Loucy (cell line): Measurements from ENCODE around the gene FAM53A.

Source experiments
- H2AFZ ChIP-seq: fragments of 200-600 bp; sonication (generic); 2 replicates; pipeline ENCODE4 v1.6.0; 2016; ENCODE audit warnings: antibody characterized with exemption, mild to moderate bottlenecking, low read length, moderate library complexity
- H3F3A ChIP-seq: fragments of 200-600 bp; 2 replicates; pipeline ENCODE4 v1.6.0; 2016; ENCODE audit warnings: antibody characterized with exemption, low read depth, mild to moderate bottlenecking
- H3K27me3 ChIP-seq: fragments of 200-600 bp; sonication (generic); 2 replicates; pipeline ENCODE4 v1.6.1; 2014; ENCODE audit warnings: low read length, mild to moderate bottlenecking; ENCODE audit not compliant: insufficient read depth, poor library complexity, severe bottlenecking
- H3K36me3 ChIP-seq: fragments of 200-600 bp; sonication (generic); 2 replicates; pipeline ENCODE4 v1.6.1; 2016; ENCODE audit warnings: low read length; ENCODE audit not compliant: insufficient read depth
- H3K4me1 ChIP-seq: fragments of 200-600 bp; sonication (generic); 2 replicates; pipeline ENCODE4 v1.5.1; 2014; ENCODE audit warnings: low read length, mild to moderate bottlenecking; ENCODE audit not compliant: insufficient read depth, poor library complexity, severe bottlenecking
- H3K4me2 ChIP-seq: fragments of 200-600 bp; sonication (generic); 2 replicates; pipeline ENCODE4 v1.6.0; 2014; ENCODE audit warnings: antibody characterized with exemption, low read length, low read depth, mild to moderate bottlenecking; ENCODE audit not compliant: poor library complexity, severe bottlenecking
- H3K4me3 ChIP-seq: fragments of 200-600 bp; sonication (generic); 2 replicates; pipeline ENCODE4 v1.5.1; 2014; ENCODE audit warnings: low read length, mild to moderate bottlenecking, mixed read lengths; ENCODE audit not compliant: poor library complexity, severe bottlenecking
- H3K79me2 ChIP-seq: fragments of 200-600 bp; sonication (generic); 2 replicates; pipeline ENCODE4 v1.6.1; 2014; ENCODE audit warnings: low read length; ENCODE audit not compliant: insufficient read depth
- H3K9ac ChIP-seq: fragments of 200-600 bp; sonication (generic); 2 replicates; pipeline ENCODE4 v1.6.0; 2014; ENCODE audit warnings: mild to moderate bottlenecking, low read depth, low read length, moderate library complexity; ENCODE audit not compliant: poor library complexity, severe bottlenecking
- H3K9me2 ChIP-seq: fragments of 200-600 bp; sonication (generic); replicated peaks from 2 replicates; pipeline ENCODE4 v1.6.1; 2016; ENCODE audit warnings: low read depth, low read length, mixed read lengths
- H3K9me3 ChIP-seq: fragments of 200-600 bp; sonication (generic); 2 replicates; pipeline ENCODE4 v1.6.1; 2014; ENCODE audit warnings: mild to moderate bottlenecking, antibody characterized with exemption, low read length, low read depth; ENCODE audit not compliant: insufficient read depth
- H4K20me1 ChIP-seq: fragments of 200-600 bp; sonication (generic); 2 replicates; pipeline ENCODE4 v1.6.0; 2014; ENCODE audit warnings: antibody characterized with exemption, low read length, mild to moderate bottlenecking; ENCODE audit not compliant: insufficient read depth, poor library complexity, severe bottlenecking
- EZH2phosphoT487 ChIP-seq: fragments of 200-600 bp; IDR thresholded peaks from 2 replicates; pipeline ENCODE4 v1.6.1; 2018; ENCODE audit warnings: antibody characterized with exemption, mild to moderate bottlenecking, moderate library complexity, borderline replicate concordance
- TF ChIP-seq, protein P1 (sequence below): fragments of 200-600 bp; sonication (generic); conservative IDR thresholded peaks from 2 replicates; pipeline ENCODE4 v1.5.1; 2014; ENCODE audit warnings: mild to moderate bottlenecking, antibody characterized with exemption, low read length

FAM53A gene

DNA sequence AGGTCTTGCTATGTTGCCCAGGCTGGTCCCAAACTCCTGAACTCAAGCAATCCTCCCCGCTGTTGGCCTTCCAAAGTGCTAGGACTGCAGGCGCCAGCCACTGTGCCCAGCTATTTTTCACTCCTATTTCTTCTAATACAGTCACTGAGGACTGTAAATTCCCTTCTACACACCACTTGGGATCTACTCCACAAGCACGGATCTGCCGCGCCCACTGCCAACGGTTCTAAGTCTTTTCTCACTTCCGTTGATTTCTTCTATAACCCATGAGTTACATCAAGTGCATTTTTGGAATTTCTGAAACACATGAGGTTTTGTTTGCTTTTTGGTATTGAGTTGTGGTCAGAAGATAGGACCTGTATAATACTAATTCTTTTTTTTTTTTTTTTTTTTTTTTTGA is 48.6 kb downstream of the FAM53A start:
- Histone ChIP-seq H3K4me2 (no peak overlapping the region), H3K4me3 (no peak overlapping the region), H3K9me3 (no peaks in the 10 kb centered on the region), H3K9ac (no peak overlapping the region), H3K36me3 (no peaks in the 10 kb centered on the region), H2AFZ (no peak overlapping the region), H3K4me1 (no peaks in the 10 kb centered on the region), H4K20me1 (no peaks in the 10 kb centered on the region), H3K79me2 (no peaks in the 10 kb centered on the region), H3K27me3 (no peaks in the 10 kb centered on the region), H3F3A (no peaks in the 10 kb centered on the region), H3K9me2 (no peaks in the 10 kb centered on the region)
- TF ChIP-seq EZH2phosphoT487, result no peak
- TF ChIP-seq, protein P1, sequence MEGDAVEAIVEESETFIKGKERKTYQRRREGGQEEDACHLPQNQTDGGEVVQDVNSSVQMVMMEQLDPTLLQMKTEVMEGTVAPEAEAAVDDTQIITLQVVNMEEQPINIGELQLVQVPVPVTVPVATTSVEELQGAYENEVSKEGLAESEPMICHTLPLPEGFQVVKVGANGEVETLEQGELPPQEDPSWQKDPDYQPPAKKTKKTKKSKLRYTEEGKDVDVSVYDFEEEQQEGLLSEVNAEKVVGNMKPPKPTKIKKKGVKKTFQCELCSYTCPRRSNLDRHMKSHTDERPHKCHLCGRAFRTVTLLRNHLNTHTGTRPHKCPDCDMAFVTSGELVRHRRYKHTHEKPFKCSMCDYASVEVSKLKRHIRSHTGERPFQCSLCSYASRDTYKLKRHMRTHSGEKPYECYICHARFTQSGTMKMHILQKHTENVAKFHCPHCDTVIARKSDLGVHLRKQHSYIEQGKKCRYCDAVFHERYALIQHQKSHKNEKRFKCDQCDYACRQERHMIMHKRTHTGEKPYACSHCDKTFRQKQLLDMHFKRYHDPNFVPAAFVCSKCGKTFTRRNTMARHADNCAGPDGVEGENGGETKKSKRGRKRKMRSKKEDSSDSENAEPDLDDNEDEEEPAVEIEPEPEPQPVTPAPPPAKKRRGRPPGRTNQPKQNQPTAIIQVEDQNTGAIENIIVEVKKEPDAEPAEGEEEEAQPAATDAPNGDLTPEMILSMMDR, result no peak

- Histone ChIP-seq H3K9ac (no peak overlapping the region), H3K27me3 (no peaks in the 10 kb centered on the region), H3K36me3 (no peaks in the 10 kb centered on the region), H3F3A (no peaks in the 10 kb centered on the region), H3K79me2 (no peaks in the 10 kb centered on the region), H3K9me3 (no peaks in the 10 kb centered on the region), H3K4me2 (no peak overlapping the region), H2AFZ (no peak overlapping the region), H4K20me1 (no peaks in the 10 kb centered on the region), H3K4me1 (no peaks in the 10 kb centered on the region), H3K9me2 (no peaks in the 10 kb centered on the region), H3K4me3 (no peak overlapping the region)
- TF ChIP-seq, protein P1, result no peak
- no peak for TF ChIP-seq EZH2phosphoT487
Measured at GRCh38 chr4:1633993-1634392, 50.1 kb downstream of the FAM53A start.

- Histone ChIP-seq H3K27me3 (no peaks in the 10 kb centered on the region), H3K9ac (no peak overlapping the region), H3F3A (no peaks in the 10 kb centered on the region), H3K4me1 (no peaks in the 10 kb centered on the region), H3K79me2 (no peaks in the 10 kb centered on the region), H2AFZ (no peak overlapping the region), H3K4me2 (no peak overlapping the region), H4K20me1 (no peaks in the 10 kb centered on the region), H3K9me2 (no peaks in the 10 kb centered on the region), H3K4me3 (no peak overlapping the region), H3K36me3 (no peaks in the 10 kb centered on the region), H3K9me3 (no peaks in the 10 kb centered on the region)
- TF ChIP-seq, protein P1, result no peak
- TF ChIP-seq EZH2phosphoT487, result no peak
Measured at GRCh38 chr4:1632109-1633104, 51.7 kb downstream of the FAM53A start.
